HG02870 (cell line): ENCODE data around the gene CSNK1E.

Experiments
- ATAC-seq: cut with Tn5 transposase; IDR thresholded peaks from one replicate; pipeline ENCODE4 v1.9.1; 2021; ENCODE audit warnings: mild to moderate bottlenecking, moderate library complexity; ENCODE audit not compliant: unreplicated experiment

CSNK1E gene

GRCh38 chr22:38308791-38309498, 8.3 kb downstream of the CSNK1E start:
- ATAC-seq = no peak

GRCh38 chr22:38305471-38306448, 11.5 kb downstream of the CSNK1E start:
- ATAC-seq = peak; percentile 69

GRCh38 chr22:38304526-38304925, 12.7 kb downstream of the CSNK1E start:
- no peak for ATAC-seq

- no peak for ATAC-seq
These were observed 13.3 kb downstream of the CSNK1E start for GRCh38 chr22:38303974-38304373.

- ATAC-seq = no peak
These were observed 14.3 kb downstream of the CSNK1E start for GRCh38 chr22:38302906-38303305.

- ATAC-seq = no peak
These were observed 16.3 kb downstream of the CSNK1E start for GRCh38 chr22:38300946-38301345.

GRCh38 chr22:38300197-38300945, 16.9 kb downstream of the CSNK1E start:
- ATAC-seq = no peak

GRCh38 chr22:38299770-38300102, 17.5 kb downstream of the CSNK1E start:
- no peak for ATAC-seq

GRCh38 chr22:38298312-38299005, 18.8 kb downstream of the CSNK1E start:
- ATAC-seq = no peak

- no peak for ATAC-seq
These were observed 20.9 kb downstream of the CSNK1E start for GRCh38 chr22:38296372-38296771.

GRCh38 chr22:38295863-38296262, 21.4 kb downstream of the CSNK1E start:
- no peak for ATAC-seq

- no peak for ATAC-seq
These were observed 21.9 kb downstream of the CSNK1E start for GRCh38 chr22:38295339-38295738.

GRCh38 chr22:38294193-38294592, 23.0 kb downstream of the CSNK1E start:
- ATAC-seq = no peak

- ATAC-seq = no peak
These were observed 24.5 kb downstream of the CSNK1E start for GRCh38 chr22:38292694-38293093.

GRCh38 chr22:38291201-38291777, 25.9 kb downstream of the CSNK1E start:
- ATAC-seq = no peak

GRCh38 chr22:38290347-38290746, 26.9 kb downstream of the CSNK1E start:
- no peak for ATAC-seq

- ATAC-seq = no peak
These were observed 27.6 kb downstream of the CSNK1E start for GRCh38 chr22:38289583-38290082.

- no peak for ATAC-seq
These were observed 30.1 kb downstream of the CSNK1E start for GRCh38 chr22:38286915-38287669.

- no peak for ATAC-seq
These were observed 32.2 kb downstream of the CSNK1E start for GRCh38 chr22:38285018-38285417.

GRCh38 chr22:38284042-38284402, 33.2 kb downstream of the CSNK1E start:
- ATAC-seq = no peak
